Subcutaneous preadipocyte (primary cell): ENCODE data around the gene TDRD6. TPM values are rescaled to one million over a fixed set of nuclear protein-coding genes. Genes with fewer than 3 reads are reported as not detected.

Source experiments
- total RNA-seq: library from RNA; depleted of rRNA; stranded (reverse); fragments of >200 nt; gene quantifications from 2 replicates; pipeline ENCODE4 v1.2.3, GENCODE V29; 2012

The TDRD6 gene
- under 0.01 and 0.20 TPM in 2 replicates for total RNA-seq

GRCh38 chr6:46687619-46688097 is at the start of gene TDRD6:
Gene TDRD6, plus strand, starts transcription at chr6:46687885. Its CDS starts 244 bp downstream, at chr6:46688129.

GRCh38 chr6:46652603-46653438 is 34.9 kb upstream of the TDRD6 start, which contains the start of the genes CYP39A1 and SLC25A27:
Gene CYP39A1, minus strand, starts transcription at chr6:46652818. Its CDS starts 236 bp downstream, at chr6:46652582.
Gene SLC25A27, plus strand, starts transcription at chr6:46652975. Its CDS starts 218 bp downstream, at chr6:46653193.

GRCh38 chr6:46734867-46735719 is 47.4 kb downstream of the TDRD6 start, which contains the start of gene PLA2G7:
Gene PLA2G7, minus strand, starts transcription at chr6:46735375. Its CDS starts 12,484 bp downstream, at chr6:46722891.

GRCh38 chr6:46746696-46747095 is 59.0 kb downstream of the TDRD6 start, which contains the start of gene ANKRD66:
Gene ANKRD66, plus strand, starts transcription at chr6:46746933. Its CDS starts 5,016 bp downstream, at chr6:46751949.

Other genes with a start within 250 kb of the TDRD6 start
- gene RCAN2, start 196.4 kb upstream of the TDRD6 start, total RNA-seq = 0.78 and 7.0 TPM in 2 replicates
- 0.37 and 0.39 TPM in 2 replicates for gene CYP39A1, start 35.1 kb upstream of the TDRD6 start, total RNA-seq
- gene SLC25A27, start 34.9 kb upstream of the TDRD6 start, total RNA-seq = 5.9 and 6.6 TPM in 2 replicates
- gene PLA2G7, start 47.5 kb downstream of the TDRD6 start, total RNA-seq = not detected in 2 replicates
- not detected in 2 replicates for gene ANKRD66, start 59.0 kb downstream of the TDRD6 start, total RNA-seq
- not detected in 2 replicates for gene MEP1A, start 105.5 kb downstream of the TDRD6 start, total RNA-seq
- gene ADGRF5, start 234.1 kb downstream of the TDRD6 start, total RNA-seq = 0.37 TPM in 1 of 2 replicates, not detected in the other